ENCODE measurements around the gene UBAP2L. TPM values are rescaled to one million over a fixed set of nuclear protein-coding genes. Genes with fewer than 3 reads are reported as not detected.
"Not testable (repeated sequence)": the region's sequence is repeated elsewhere in the genome, so short reads cannot be mapped to it uniquely, and the experiment has no call there.

The UBAP2L gene
- total RNA-seq, 1 donor from 2014 or later, result 34.9 TPM

GRCh38 chr1:154199563-154199879, 21.2 kb upstream of the UBAP2L start:
- no peak for DNase-seq (ENCODE audit: low read depth in 2 of 2)

- DNase-seq (ENCODE audit: low read depth in 2 of 2), result not testable (repeated sequence)
Observed at GRCh38 chr1:154205778-154206177, 15.0 kb upstream of the UBAP2L start.

- peak in 1 of 2 donors; percentile 33 for DNase-seq (ENCODE audit: low read depth in 2 of 2)
Observed at GRCh38 chr1:154206196-154206595, 14.6 kb upstream of the UBAP2L start, which contains the start of gene CFAP141. Gene CFAP141 (minus strand): TSS chr1:154206333. CDS start chr1:154206307, 26 bp downstream.

GRCh38 chr1:154207262-154207661, 13.5 kb upstream of the UBAP2L start:
- no peak for DNase-seq (ENCODE audit: low read depth in 2 of 2)

GRCh38 chr1:154208677-154209388, 11.9 kb upstream of the UBAP2L start:
- no peak for DNase-seq (ENCODE audit: low read depth in 2 of 2)

DNA sequence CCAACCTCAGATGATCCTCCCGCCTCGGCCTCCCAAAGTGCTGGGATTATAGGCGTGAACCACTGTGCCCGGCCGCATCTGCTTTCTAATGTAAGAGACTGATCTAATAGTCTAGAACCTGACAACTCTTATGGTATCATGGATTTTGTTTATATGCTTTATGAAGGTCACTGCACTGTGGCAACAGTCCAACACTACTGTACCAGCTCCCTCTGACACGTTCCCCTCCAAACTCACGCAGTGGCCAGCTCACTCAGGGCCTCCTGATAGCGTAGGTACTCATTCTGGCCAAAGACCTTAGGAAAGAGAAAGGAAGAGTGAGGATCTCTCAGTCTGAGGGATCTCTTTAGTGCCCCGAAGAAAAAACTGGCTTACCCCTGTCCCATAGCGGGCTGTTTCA, 8.7 kb upstream of the UBAP2L start:
- no peak for DNase-seq (ENCODE audit: low read depth in 2 of 2)

DNA sequence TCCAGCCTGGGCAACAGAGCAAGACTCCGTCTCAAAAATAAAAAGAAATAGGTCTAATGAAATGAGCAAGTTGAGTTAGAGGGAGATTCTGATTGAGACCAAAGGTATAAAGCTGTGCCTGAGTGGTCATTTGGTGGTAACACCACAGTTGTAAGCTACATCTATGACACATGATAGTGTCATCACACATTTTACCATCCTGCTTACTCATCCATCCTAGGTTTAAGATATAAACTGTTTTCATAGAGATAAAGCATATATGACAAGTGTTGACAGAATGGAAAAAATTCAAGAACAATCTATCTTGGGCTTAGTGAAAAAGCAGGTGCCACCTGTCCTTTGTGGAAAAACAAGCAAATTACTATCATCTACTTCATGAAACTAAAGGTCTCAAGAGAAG, 7.5 kb upstream of the UBAP2L start:
- no peak for DNase-seq (ENCODE audit: low read depth in 2 of 2)

DNA sequence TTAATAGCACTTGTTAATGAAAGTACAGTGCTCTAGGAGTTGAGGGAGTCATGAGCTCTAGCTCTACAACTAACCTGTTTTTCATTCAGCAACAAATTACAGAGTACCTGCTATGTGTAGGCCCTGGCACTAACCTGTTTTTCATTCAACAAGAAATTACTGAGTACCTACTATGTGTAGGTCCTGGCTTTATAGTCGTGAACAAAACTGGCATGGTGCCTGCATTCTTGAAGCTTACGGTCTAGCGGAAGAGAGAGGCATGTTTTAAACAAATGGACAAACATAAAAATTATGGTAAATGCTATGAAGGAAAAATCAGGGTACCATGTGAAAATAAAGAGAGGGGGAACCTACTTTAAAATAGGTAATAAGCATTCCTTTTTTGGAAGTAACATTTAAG, 2.2 kb upstream of the UBAP2L start:
- no peak for DNase-seq (ENCODE audit: low read depth in 2 of 2)

DNA sequence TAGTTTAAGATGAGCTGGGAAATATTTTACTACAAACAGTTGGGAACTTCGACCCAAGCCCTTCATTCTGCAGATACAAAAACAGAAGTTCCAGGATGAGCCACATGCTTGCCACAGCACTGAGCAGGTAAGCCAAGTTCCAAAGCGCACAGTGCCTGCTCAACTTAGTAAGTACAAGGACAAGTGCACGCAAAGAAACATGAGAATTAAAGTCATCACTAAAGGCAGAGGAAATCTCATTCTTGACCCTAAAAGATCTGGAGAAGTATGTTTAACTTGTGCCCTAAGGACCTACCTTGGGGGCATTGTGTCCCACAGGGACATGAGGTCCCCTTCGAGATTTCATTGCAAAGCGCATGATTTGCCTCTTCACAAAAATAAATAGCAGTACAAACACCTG, 1.2 kb upstream of the UBAP2L start:
- peak in 1 of 2 donors; percentile 36 for DNase-seq (ENCODE audit: low read depth in 2 of 2)

GRCh38 chr1:154220970-154221277, 169 bp downstream of the UBAP2L start:
- DNase-seq (ENCODE audit: low read depth in 2 of 2), result no peak

GRCh38 chr1:154221278-154222001, 685 bp downstream of the UBAP2L start:
- peak in 1 of 2 donors; percentile 47 for DNase-seq (ENCODE audit: low read depth in 2 of 2)

DNA sequence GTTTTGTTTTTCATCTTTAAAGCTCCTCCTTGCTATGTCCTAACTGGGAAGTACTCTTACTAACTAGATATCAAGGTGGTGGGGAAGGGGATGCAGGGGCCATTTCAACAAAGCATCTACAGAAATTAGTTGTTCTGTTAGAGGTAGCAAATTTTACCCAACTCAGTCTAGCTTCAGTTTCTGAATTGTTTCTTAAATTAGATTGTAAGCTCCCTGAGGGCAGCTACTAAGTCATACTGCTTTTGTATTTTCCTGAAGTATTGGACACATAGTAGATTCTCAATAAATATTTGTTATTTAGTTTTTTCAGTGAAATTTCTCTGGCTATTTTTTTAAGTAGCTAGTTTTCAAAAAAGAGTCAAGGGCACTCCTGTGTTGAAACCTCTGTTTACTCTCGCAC, 1.8 kb downstream of the UBAP2L start:
- DNase-seq (ENCODE audit: low read depth in 2 of 2), result no peak

- DNase-seq (ENCODE audit: low read depth in 2 of 2), result no peak
Observed at GRCh38 chr1:154222918-154223317, 2.2 kb downstream of the UBAP2L start.

GRCh38 chr1:154223621-154224020, 2.9 kb downstream of the UBAP2L start:
- DNase-seq (ENCODE audit: low read depth in 2 of 2), result no peak

DNA sequence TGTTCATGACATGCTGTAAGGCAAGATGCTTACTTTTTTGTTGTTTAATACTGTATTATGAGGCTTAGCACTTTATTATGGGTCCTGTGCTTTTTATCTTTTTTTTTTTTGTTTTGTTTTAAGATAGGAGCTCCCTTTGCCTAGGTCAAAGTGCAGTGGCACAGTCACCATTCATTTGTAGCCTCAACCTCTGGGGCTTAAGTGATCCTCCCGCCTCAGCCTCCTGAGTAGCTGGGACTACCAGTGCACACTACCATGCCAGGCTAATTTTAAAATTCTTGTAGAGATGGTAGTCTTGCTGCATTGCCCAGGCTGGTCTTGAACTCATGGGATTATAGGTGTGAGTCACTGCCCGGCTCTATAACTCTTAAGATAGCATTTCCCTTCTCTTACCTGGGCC, 4.6 kb downstream of the UBAP2L start:
- DNase-seq (ENCODE audit: low read depth in 2 of 2), result no peak

DNA sequence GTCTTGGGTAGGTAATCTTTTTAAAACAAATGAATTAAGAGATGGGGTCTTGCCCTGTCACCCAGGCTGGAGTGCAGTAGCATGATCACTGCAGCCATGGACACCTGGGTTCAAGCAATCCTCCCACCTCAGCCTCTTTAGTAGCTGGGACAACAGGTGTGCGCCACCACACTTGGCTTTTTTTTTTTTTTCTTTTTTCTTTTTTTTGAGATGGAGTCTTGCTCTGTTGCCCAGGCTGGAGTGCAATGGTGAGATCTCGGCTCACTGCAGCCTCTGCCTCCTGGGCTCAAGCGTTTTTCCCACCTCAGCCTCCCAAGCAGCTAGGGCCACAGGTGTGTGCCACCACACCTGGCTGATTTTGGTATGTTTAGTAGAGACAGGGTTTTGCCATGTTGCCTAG, 10.4 kb downstream of the UBAP2L start:
- DNase-seq (ENCODE audit: low read depth in 2 of 2), result not testable (repeated sequence)

DNA sequence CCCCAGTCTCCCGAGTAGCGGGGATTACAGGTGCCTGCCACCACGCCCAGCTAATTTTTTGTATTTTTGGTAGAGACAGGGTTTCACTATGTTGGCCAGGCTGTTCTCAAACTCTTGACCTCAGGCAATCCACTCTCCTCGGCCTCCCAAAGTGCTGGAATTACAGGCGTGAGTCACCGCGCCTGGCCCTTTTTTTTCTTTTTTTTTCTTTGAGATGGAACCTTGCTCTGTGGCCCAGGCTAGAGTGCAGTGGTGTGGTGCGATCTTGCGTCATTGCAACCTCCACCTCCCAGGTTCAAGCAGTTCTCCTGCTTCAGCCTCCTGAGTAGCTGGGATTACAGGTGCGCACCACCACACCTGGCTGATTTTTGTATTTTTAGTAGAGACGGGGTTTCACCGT, 12.4 kb downstream of the UBAP2L start:
- not testable (repeated sequence) for DNase-seq (ENCODE audit: low read depth in 2 of 2)

DNA sequence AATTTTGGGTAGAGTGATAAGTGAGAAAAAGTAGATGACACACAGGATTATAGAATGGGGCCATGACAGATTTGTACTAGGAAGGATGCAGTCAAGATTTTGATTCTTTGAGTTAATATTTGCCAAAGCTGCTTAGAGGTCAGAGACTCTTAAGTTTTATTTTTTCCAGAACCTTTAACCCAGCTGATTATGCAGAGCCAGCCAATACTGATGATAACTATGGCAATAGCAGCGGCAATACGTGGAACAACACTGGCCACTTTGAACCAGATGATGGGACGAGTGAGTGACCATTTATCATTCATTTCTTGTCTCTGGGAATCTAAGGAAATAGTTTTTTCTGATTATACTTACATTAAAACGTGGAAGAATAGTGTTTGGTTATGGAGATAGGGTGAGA, 16.1 kb downstream of the UBAP2L start:
- DNase-seq (ENCODE audit: low read depth in 2 of 2), result no peak

- DNase-seq (ENCODE audit: low read depth in 2 of 2), result no peak
Observed at GRCh38 chr1:154237435-154237834, 16.7 kb downstream of the UBAP2L start.

GRCh38 chr1:154237880-154238506, 17.2 kb downstream of the UBAP2L start:
- no peak for DNase-seq (ENCODE audit: low read depth in 2 of 2)

DNA sequence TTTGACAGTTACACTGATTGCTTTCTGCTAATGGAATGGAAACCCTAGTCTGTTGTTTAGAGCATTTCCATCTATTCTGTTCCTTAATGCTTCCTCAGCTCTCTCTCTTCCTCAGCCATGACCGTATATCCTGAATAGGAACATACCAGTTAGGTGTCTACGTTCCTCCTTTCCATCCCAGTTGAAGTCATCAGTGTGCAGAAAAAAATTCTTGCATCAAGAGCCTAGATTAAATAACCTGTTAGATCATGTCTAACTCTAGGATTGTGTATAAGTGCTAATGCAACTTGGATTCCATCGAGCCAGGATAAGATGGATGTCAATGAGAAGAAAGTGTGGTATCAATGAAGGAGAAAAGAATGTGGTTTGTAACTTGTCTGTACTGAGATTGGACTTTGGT, 18.7 kb downstream of the UBAP2L start:
- DNase-seq (ENCODE audit: low read depth in 2 of 2), result no peak

- no peak for DNase-seq (ENCODE audit: low read depth in 2 of 2)
Observed at GRCh38 chr1:154240294-154240833, 19.6 kb downstream of the UBAP2L start.
